GM23248 (cell line): Measurements from ENCODE around the gene RAB3B.

Experiments
- EZH2 ChIP-seq: fragments of 200-600 bp; sonication (generic); IDR thresholded peaks from 2 replicates; pipeline ENCODE4 v1.6.1; 2018; ENCODE audit warnings: antibody characterized with exemption, mild to moderate bottlenecking; ENCODE audit not compliant: insufficient read depth, poor library complexity, severe bottlenecking
- EZH2phosphoT487 ChIP-seq: fragments of 200-600 bp; sonication (generic); IDR thresholded peaks from 2 replicates; pipeline ENCODE4 v1.6.1; 2018; ENCODE audit warnings: antibody characterized with exemption, moderate library complexity, mild to moderate bottlenecking, low read depth; ENCODE audit not compliant: insufficient read depth

DNA sequence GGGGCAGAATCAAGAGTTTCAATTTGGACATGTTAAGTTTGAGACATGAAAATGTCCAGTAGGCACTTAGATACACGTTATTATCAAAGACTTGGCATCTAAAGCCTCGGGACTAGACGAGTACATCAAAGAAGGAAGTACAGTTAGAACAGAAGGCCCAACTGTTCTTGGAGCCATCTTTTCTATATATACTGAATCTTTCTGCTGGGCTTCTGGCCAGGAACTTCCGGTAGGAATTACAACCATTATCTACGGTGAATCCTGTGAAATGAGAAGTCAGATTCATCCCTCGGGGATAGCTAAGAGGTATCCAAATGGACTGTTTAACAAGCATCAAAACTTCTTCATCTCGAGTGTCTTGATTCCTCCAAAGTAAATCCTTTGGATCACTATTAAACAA, 77.6 kb downstream of the RAB3B start:
- no peak for TF ChIP-seq EZH2phosphoT487
- TF ChIP-seq EZH2, result no peak
